Neural cell (in vitro differentiated cells): ENCODE results near the gene CDCA3. TPM values are rescaled to one million over a fixed set of nuclear protein-coding genes. Genes with fewer than 3 reads are reported as not detected.
"Not testable (repeated sequence)": the region's sequence is repeated elsewhere in the genome, so short reads cannot be mapped to it uniquely, and the experiment has no call there.

Experiments
- H2AFZ ChIP-seq: fragments of 200-600, 300-800 bp; sonication (generic), shearing (Covaris generic); 2 replicates; pipeline ENCODE4 v1.6.0; 2014; ENCODE audit warnings: low read depth, mild to moderate bottlenecking, antibody characterized with exemption, low read length, moderate library complexity
- H3F3A ChIP-seq: fragments of 200-600 bp; shearing (Covaris generic); 2 replicates; pipeline ENCODE4 v1.6.1; 2016; ENCODE audit warnings: mild to moderate bottlenecking, moderate library complexity, mixed read lengths, antibody characterized with exemption, low read length; ENCODE audit not compliant: insufficient read depth, poor library complexity, severe bottlenecking
- H3K27ac ChIP-seq: fragments of 200-600, 300-800 bp; sonication (generic), shearing (Covaris generic); 2 replicates; pipeline ENCODE4 v1.5.1; 2014; ENCODE audit warnings: mild to moderate bottlenecking, low read length, moderate library complexity
- H3K27me3 ChIP-seq: fragments of 300-800, 200-600 bp; sonication (generic), shearing (Covaris generic); 2 replicates; pipeline ENCODE4 v1.6.0; 2014; ENCODE audit warnings: mild to moderate bottlenecking, low read depth, low read length, moderate library complexity; ENCODE audit not compliant: insufficient read depth
- H3K36me3 ChIP-seq: fragments of 300-800, 200-600 bp; sonication (generic), shearing (Covaris generic); 2 replicates; pipeline ENCODE4 v1.5.1; 2014; ENCODE audit warnings: mild to moderate bottlenecking, antibody characterized with exemption, low read length, moderate library complexity; ENCODE audit not compliant: insufficient read depth
- H3K4me2 ChIP-seq: fragments of 300-800, 200-600 bp; sonication (generic), shearing (Covaris generic); 2 replicates; pipeline ENCODE4 v1.6.0; 2014; ENCODE audit warnings: mild to moderate bottlenecking, low read length
- H3K4me3 ChIP-seq: fragments of 300-800, 200-600 bp; sonication (generic), shearing (Covaris generic); 2 replicates; pipeline ENCODE4 v1.5.1; 2014; ENCODE audit warnings: mild to moderate bottlenecking, low read length, moderate library complexity
- H3K79me2 ChIP-seq: fragments of 200-600 bp; shearing (Covaris generic); replicated peaks from 2 replicates; pipeline ENCODE4 v1.6.0; 2014; ENCODE audit warnings: mild to moderate bottlenecking, low read length, moderate library complexity; ENCODE audit not compliant: insufficient read depth
- H3K9ac ChIP-seq: fragments of 300-800, 200-600 bp; sonication (generic), shearing (Covaris generic); 2 replicates; pipeline ENCODE4 v1.6.1; 2016; ENCODE audit warnings: mild to moderate bottlenecking, low read length, mixed read lengths
- H3K9me2 ChIP-seq: fragments of 200-600 bp; shearing (Covaris generic); 2 replicates; pipeline ENCODE4 v1.6.1; 2016; ENCODE audit warnings: mild to moderate bottlenecking, low read length, mixed read lengths; ENCODE audit not compliant: insufficient read depth
- H3K9me3 ChIP-seq: fragments of 200-600, 300-800 bp; sonication (generic), shearing (Covaris generic); 2 replicates; pipeline ENCODE4 v1.6.1; 2016; ENCODE audit warnings: mild to moderate bottlenecking, mixed run types, low read length, moderate library complexity, mixed read lengths
- H4K20me1 ChIP-seq: fragments of 200-600 bp; shearing (Covaris generic); 2 replicates; pipeline ENCODE4 v1.6.1; 2016; ENCODE audit warnings: mild to moderate bottlenecking, mixed run types; ENCODE audit not compliant: insufficient read depth
- EP300 ChIP-seq: fragments of 450-650 bp; conservative IDR thresholded peaks from 2 replicates; pipeline ENCODE4 v1.6.1; 2014; ENCODE audit warnings: antibody characterized with exemption, mild to moderate bottlenecking, moderate library complexity; ENCODE audit not compliant: poor library complexity, severe bottlenecking
- EZH2 ChIP-seq: fragments of 200-600, 300-800 bp; shearing (Covaris generic), sonication (generic); IDR thresholded peaks from 2 replicates; pipeline ENCODE4 v1.6.1; 2014; ENCODE audit warnings: antibody characterized with exemption, low read length, borderline replicate concordance, mild to moderate bottlenecking; ENCODE audit not compliant: insufficient read depth, poor library complexity, severe bottlenecking
- MXI1 ChIP-seq: fragments of 450-650 bp; conservative IDR thresholded peaks from 2 replicates; pipeline ENCODE4 v1.6.1; 2014; ENCODE audit warnings: antibody characterized with exemption, mild to moderate bottlenecking; ENCODE audit not compliant: poor library complexity, severe bottlenecking
- POLR2AphosphoS5 ChIP-seq: IDR thresholded peaks from 2 replicates; pipeline ENCODE4 v1.6.1; 2012
- RAD21 ChIP-seq: fragments of 450-650 bp; conservative IDR thresholded peaks from 2 replicates; pipeline ENCODE4 v1.6.1; 2014; ENCODE audit warnings: antibody characterized with exemption, mild to moderate bottlenecking, moderate library complexity
- SMC3 ChIP-seq: fragments of 450-650 bp; conservative IDR thresholded peaks from 2 replicates; pipeline ENCODE4 v1.6.1; 2014; ENCODE audit warnings: antibody characterized with exemption, mild to moderate bottlenecking, moderate library complexity; ENCODE audit not compliant: poor library complexity
- TAF1 ChIP-seq: IDR thresholded peaks from 2 replicates; pipeline ENCODE4 v1.6.1; 2012; ENCODE audit warnings: low read depth
- polyA plus RNA-seq: library from polyadenylated mRNA; depleted of rRNA; stranded (reverse); fragments of >200 nt; gene quantifications from 2 replicates; pipeline ENCODE4 v1.2.3, GENCODE V29; 2014
- TF ChIP-seq, protein P1 (sequence below): IDR thresholded peaks from 2 replicates; pipeline ENCODE4 v1.6.1; 2012; ENCODE audit warnings: borderline replicate concordance
- TF ChIP-seq, protein P2 (sequence below): fragments of 450-650 bp; IDR thresholded peaks from 2 replicates; pipeline ENCODE4 v1.5.1; 2014; ENCODE audit warnings: antibody characterized with exemption, mild to moderate bottlenecking, moderate library complexity; ENCODE audit not compliant: poor library complexity, severe bottlenecking

Gene CDCA3
- polyA plus RNA-seq, 1 donor from 2014 or later = 7.3 TPM

DNA sequence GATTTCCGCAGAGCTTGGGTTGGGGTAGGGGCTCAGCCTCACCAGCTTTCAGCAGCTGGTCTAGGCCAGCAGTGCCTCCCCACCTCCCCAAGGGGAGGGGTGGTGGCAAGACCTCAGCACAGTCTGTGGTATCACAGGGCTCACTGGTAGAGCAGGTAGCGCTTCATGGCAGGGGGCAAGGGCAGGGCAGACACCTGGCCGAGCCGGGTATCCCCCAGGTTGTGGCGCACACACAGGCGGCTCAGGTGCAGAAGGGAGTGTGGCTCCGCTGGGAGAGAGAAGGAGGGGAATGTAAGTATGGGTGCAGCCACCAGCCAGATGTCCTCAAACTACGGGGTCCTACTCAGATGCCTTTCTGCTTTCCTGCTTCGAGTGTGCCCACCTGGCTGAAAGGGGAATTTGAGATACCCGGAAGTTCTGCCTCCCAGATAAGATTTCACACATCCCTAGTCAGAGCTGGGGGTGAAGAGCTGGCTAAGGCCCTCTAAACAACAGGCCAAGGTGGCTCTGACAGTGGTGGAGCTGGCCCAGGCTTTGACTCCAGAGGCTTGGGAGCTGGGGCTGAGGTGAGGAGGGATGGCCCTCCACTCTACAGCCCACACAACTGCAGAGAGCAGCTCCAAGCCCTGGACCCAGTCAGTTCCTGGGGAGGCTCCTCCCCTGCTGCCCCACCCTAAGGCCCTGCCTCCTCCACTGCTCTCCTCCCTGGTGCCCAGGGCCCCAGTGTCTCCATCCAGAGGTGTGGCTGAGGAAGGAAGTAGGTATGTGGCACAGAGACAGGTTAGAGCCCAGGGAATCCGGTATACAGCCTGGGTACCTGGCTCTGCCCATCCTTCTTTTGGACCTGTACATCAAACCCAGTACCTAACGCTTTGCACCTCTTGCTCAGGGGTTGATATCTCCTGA, 20.2 kb upstream of the CDCA3 start:
- Histone ChIP-seq H3K4me2 (no peak overlapping the region), H3K9me2 (no peaks in the 10 kb centered on the region), H3K9ac (peak overlapping the region; percentile 75), H4K20me1 (no peaks in the 10 kb centered on the region), H3K27me3 (no peaks in the 10 kb centered on the region), H3K79me2 (no peaks in the 10 kb centered on the region), H3K9me3 (no peaks in the 10 kb centered on the region), H3K27ac (no peak overlapping the region), H3K36me3 (no peaks in the 10 kb centered on the region), H2AFZ (no peak overlapping the region), H3F3A (peaks cover 3% of the 10 kb centered on the region), H3K4me3 (peak overlapping the region; percentile 88)
- TF ChIP-seq MXI1 (no peak), EZH2 (no peak), POLR2AphosphoS5 (no peak), SMC3 (no peak), EP300 (no peak), TAF1 (no peak), RAD21 (no peak)
- TF ChIP-seq, protein P1, sequence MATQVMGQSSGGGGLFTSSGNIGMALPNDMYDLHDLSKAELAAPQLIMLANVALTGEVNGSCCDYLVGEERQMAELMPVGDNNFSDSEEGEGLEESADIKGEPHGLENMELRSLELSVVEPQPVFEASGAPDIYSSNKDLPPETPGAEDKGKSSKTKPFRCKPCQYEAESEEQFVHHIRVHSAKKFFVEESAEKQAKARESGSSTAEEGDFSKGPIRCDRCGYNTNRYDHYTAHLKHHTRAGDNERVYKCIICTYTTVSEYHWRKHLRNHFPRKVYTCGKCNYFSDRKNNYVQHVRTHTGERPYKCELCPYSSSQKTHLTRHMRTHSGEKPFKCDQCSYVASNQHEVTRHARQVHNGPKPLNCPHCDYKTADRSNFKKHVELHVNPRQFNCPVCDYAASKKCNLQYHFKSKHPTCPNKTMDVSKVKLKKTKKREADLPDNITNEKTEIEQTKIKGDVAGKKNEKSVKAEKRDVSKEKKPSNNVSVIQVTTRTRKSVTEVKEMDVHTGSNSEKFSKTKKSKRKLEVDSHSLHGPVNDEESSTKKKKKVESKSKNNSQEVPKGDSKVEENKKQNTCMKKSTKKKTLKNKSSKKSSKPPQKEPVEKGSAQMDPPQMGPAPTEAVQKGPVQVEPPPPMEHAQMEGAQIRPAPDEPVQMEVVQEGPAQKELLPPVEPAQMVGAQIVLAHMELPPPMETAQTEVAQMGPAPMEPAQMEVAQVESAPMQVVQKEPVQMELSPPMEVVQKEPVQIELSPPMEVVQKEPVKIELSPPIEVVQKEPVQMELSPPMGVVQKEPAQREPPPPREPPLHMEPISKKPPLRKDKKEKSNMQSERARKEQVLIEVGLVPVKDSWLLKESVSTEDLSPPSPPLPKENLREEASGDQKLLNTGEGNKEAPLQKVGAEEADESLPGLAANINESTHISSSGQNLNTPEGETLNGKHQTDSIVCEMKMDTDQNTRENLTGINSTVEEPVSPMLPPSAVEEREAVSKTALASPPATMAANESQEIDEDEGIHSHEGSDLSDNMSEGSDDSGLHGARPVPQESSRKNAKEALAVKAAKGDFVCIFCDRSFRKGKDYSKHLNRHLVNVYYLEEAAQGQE = no peak
- TF ChIP-seq, protein P2, sequence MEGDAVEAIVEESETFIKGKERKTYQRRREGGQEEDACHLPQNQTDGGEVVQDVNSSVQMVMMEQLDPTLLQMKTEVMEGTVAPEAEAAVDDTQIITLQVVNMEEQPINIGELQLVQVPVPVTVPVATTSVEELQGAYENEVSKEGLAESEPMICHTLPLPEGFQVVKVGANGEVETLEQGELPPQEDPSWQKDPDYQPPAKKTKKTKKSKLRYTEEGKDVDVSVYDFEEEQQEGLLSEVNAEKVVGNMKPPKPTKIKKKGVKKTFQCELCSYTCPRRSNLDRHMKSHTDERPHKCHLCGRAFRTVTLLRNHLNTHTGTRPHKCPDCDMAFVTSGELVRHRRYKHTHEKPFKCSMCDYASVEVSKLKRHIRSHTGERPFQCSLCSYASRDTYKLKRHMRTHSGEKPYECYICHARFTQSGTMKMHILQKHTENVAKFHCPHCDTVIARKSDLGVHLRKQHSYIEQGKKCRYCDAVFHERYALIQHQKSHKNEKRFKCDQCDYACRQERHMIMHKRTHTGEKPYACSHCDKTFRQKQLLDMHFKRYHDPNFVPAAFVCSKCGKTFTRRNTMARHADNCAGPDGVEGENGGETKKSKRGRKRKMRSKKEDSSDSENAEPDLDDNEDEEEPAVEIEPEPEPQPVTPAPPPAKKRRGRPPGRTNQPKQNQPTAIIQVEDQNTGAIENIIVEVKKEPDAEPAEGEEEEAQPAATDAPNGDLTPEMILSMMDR = no peak

DNA sequence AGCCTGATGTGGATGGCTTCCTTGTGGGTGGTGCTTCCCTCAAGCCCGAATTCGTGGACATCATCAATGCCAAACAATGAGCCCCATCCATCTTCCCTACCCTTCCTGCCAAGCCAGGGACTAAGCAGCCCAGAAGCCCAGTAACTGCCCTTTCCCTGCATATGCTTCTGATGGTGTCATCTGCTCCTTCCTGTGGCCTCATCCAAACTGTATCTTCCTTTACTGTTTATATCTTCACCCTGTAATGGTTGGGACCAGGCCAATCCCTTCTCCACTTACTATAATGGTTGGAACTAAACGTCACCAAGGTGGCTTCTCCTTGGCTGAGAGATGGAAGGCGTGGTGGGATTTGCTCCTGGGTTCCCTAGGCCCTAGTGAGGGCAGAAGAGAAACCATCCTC, 19.2 kb upstream of the CDCA3 start:
- H3K36me3 ChIP-seq, H2AFZ ChIP-seq, H3K4me3 ChIP-seq, H3K9ac ChIP-seq, H4K20me1 ChIP-seq, H3K9me3 ChIP-seq, H3K27me3 ChIP-seq, H3K9me2 ChIP-seq, H3K79me2 ChIP-seq, H3K27ac ChIP-seq, H3F3A ChIP-seq, H3K4me2 ChIP-seq: not testable (repeated sequence)
